Measurements from ENCODE around the gene PDE7B.

DNA sequence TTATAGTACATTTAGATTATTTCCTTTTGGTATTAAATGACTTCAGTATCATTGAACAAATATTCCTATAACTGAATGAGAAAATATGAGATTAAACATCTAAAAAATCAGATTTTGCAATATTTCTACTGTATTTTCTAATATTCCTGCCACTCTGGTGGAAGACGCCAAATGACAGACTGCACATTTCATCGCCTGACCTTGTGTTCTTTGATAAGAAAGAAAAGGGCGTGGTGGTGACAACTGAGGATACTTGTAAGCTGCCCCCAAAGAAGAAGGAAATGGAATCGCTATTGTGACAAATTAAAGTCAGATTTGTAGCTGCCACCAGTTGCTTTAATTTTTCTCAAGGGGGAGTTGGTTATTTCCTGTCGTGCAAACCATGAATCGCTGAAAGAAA, 267.3 kb downstream of the PDE7B start:
- TF ChIP-seq TAF1 (conservative IDR thresholded peaks at IDR 0.05) (no peak), REST (IDR thresholded peaks at IDR 0.05) (no peak), SP1 (IDR thresholded peaks at IDR 0.05) (no peak), CTCF (IDR thresholded peaks at IDR 0.05; ENCODE audit: low read depth, low read length, missing input control) (no peak), EGR1 (IDR thresholded peaks at IDR 0.05; ENCODE audit: low read depth in 2 of 2) (no peak), JUND (IDR thresholded peaks at IDR 0.05) (no peak), RAD21 (IDR thresholded peaks at IDR 0.05) (no peak), MAX (IDR thresholded peaks at IDR 0.05) (no peak)
